PC-3 (cell line): ENCODE data around the gene HDAC8. TPM values are rescaled to one million over a fixed set of nuclear protein-coding genes. Genes with fewer than 3 reads are reported as not detected.

Source experiments
- ATAC-seq: fragments of 200-7000 bp; cut with Tn5 transposase; 2 replicates; pipeline ENCODE4 v1.9.1; 2020; ENCODE audit warnings: mild to moderate bottlenecking, moderate library complexity
- BruUV-seq: library from RNA; stranded (reverse); fragments of 400-500 nt; replicated peaks from 2 replicates; lab custom pipeline; 2021; lab: Mats Ljungman, UMichigan
- CTCF ChIA-PET: fragments of 300-600 bp; sonication (Branson Sonifier 250); formaldehyde crosslinking; loops from one replicate; lab custom pipeline; 2022; ENCODE audit warnings: antibody characterized with exemption; lab: Charles Lee
- POLR2A ChIA-PET: fragments of 300-600 bp; sonication (Branson Sonifier 250); formaldehyde crosslinking; loops from one replicate; lab custom pipeline; 2022; ENCODE audit warnings: antibody characterized with exemption; ENCODE audit not compliant: unreplicated experiment; lab: Charles Lee
- DNase-seq: peaks from one replicate; pipeline ENCODE4 v3.0.0-alpha.2; 2015
- H2AFZ ChIP-seq: fragments of 300-600 bp; sonication (generic); 2 replicates; pipeline ENCODE4 v1.6.0; 2016; ENCODE audit warnings: antibody characterized with exemption, low read length
- H3F3A ChIP-seq: fragments of 300-600 bp; sonication (generic); one replicate; pipeline ENCODE4 v1.6.0; 2017; ENCODE audit warnings: antibody characterized with exemption, low read length, control low read depth, mild to moderate bottlenecking; ENCODE audit not compliant: unreplicated experiment
- H3K27ac ChIP-seq: fragments of 300-600 bp; sonication (generic); 2 replicates; pipeline ENCODE4 v1.5.1; 2016; ENCODE audit warnings: mild to moderate bottlenecking, low read length
- H3K27me3 ChIP-seq: fragments of 300-600 bp; sonication (generic); 2 replicates; pipeline ENCODE4 v1.6.1; 2016; ENCODE audit warnings: low read length, mixed read lengths
- H3K36me3 ChIP-seq: fragments of 300-600 bp; sonication (generic); 2 replicates; pipeline ENCODE4 v1.6.1; 2016; ENCODE audit warnings: low read depth, mixed run types, low read length, mixed read lengths
- H3K4me1 ChIP-seq: fragments of 300-600 bp; sonication (generic); 2 replicates; pipeline ENCODE4 v1.5.1; 2016; ENCODE audit warnings: low read length; ENCODE audit not compliant: insufficient read depth
- H3K4me2 ChIP-seq: fragments of 300-600 bp; sonication (generic); 2 replicates; pipeline ENCODE4 v1.6.0; 2016; ENCODE audit warnings: low read length
- H3K4me3 ChIP-seq: fragments of 300-600 bp; sonication (generic); 2 replicates; pipeline ENCODE4 v1.5.1; 2016; ENCODE audit warnings: mild to moderate bottlenecking, low read length, mixed read lengths
- H3K79me2 ChIP-seq: fragments of 300-600 bp; sonication (generic); 2 replicates; pipeline ENCODE4 v1.6.1; 2017; ENCODE audit warnings: low read length, mixed read lengths
- H3K9ac ChIP-seq: fragments of 300-600 bp; sonication (generic); 2 replicates; pipeline ENCODE4 v1.6.0; 2016; ENCODE audit warnings: mild to moderate bottlenecking, low read length
- H3K9me2 ChIP-seq: fragments of 300-600 bp; sonication (generic); replicated peaks from 2 replicates; pipeline ENCODE4 v1.6.1; 2016; ENCODE audit warnings: mixed run types, low read length, mixed read lengths
- H3K9me3 ChIP-seq: fragments of 300-600 bp; sonication (generic); 2 replicates; pipeline ENCODE4 v1.6.1; 2016; ENCODE audit warnings: low read length, mixed read lengths
- H4K20me1 ChIP-seq: fragments of 300-600 bp; sonication (generic); 2 replicates; pipeline ENCODE4 v1.6.1; 2016; ENCODE audit warnings: low read length, mixed read lengths
- CTCF ChIP-seq: fragments of 300-600 bp; sonication (generic); conservative IDR thresholded peaks from 2 replicates; pipeline ENCODE4 v1.5.1; 2017; ENCODE audit warnings: antibody characterized with exemption, low read depth, mild to moderate bottlenecking, low read length
- EZH2 ChIP-seq: fragments of 300-600 bp; sonication (generic); IDR thresholded peaks from one replicate; pipeline ENCODE4 v1.6.1; 2017; ENCODE audit warnings: antibody characterized with exemption, mild to moderate bottlenecking, low read length; ENCODE audit not compliant: unreplicated experiment
- EZH2phosphoT487 ChIP-seq: fragments of 300-600 bp; sonication (generic); IDR thresholded peaks from 2 replicates; pipeline ENCODE4 v1.6.1; 2018; ENCODE audit warnings: mild to moderate bottlenecking, antibody characterized with exemption, low read length, borderline replicate concordance
- intact Hi-C: fragments of 100-400 bp; cut with micrococcal nuclease; formaldehyde crosslinking; loops from 2 replicates; pipeline ENCODE4 v1.9.0; 2023
- total RNA-seq: library from RNA; depleted of rRNA; stranded (reverse); fragments of >200 nt; gene quantifications from 2 replicates; pipeline ENCODE4 v1.2.3, GENCODE V29; 2014

HDAC8 gene
- total RNA-seq, 1 experiment from 2014 or later: 40.5 TPM

- intact Hi-C loops: no loop called here
- no peaks in the 10 kb centered on the region for H3K9me2 ChIP-seq
- H3K79me2 ChIP-seq: no peaks in the 10 kb centered on the region
- H4K20me1 ChIP-seq: no peaks in the 10 kb centered on the region
- no peak overlapping the region for H3K27ac ChIP-seq
- ChIA-PET CTCF (no interaction called here), POLR2A (no interaction called here)
- H3K36me3 ChIP-seq: no peaks in the 10 kb centered on the region; the same call in 1 of the 2 replicates
- no peak overlapping the region for H3K9ac ChIP-seq
- ATAC-seq (no peak), DNase-seq (no peak)
- no peak overlapping the region for H3K4me2 ChIP-seq
- no peaks in the 10 kb centered on the region for H3K27me3 ChIP-seq
- no peak overlapping the region for H3K4me3 ChIP-seq
- no peaks in the 10 kb centered on the region for H3K4me1 ChIP-seq
- H3F3A ChIP-seq: no peaks in the 10 kb centered on the region
- BruUV-seq: no TSS peak
- TF ChIP-seq EZH2: no peak
- no peak for TF ChIP-seq CTCF
- no peak for TF ChIP-seq EZH2phosphoT487
- no peak overlapping the region for H2AFZ ChIP-seq
- H3K9me3 ChIP-seq: no peaks in the 10 kb centered on the region
These were observed 224.2 kb downstream of the HDAC8 start for GRCh38 chrX:72348247-72348979.

GRCh38 chrX:72347366-72347765 lies 225.3 kb downstream of the HDAC8 start:
- Histone ChIP-seq H3K9ac (no peak overlapping the region), H3K4me1 (no peaks in the 10 kb centered on the region), H3K36me3 (no peaks in the 10 kb centered on the region; the same call in 1 of the 2 replicates), H3K9me3 (no peaks in the 10 kb centered on the region), H3F3A (no peaks in the 10 kb centered on the region), H3K4me3 (no peak overlapping the region), H2AFZ (no peak overlapping the region), H3K79me2 (no peaks in the 10 kb centered on the region), H4K20me1 (no peaks in the 10 kb centered on the region), H3K4me2 (no peak overlapping the region), H3K27ac (no peak overlapping the region), H3K27me3 (no peaks in the 10 kb centered on the region), H3K9me2 (no peaks in the 10 kb centered on the region)
- no peak for ATAC-seq
- CTCF ChIA-PET: no interaction called here
- no TSS peak for BruUV-seq
- no peak for TF ChIP-seq EZH2
- no peak for TF ChIP-seq EZH2phosphoT487
- no peak for TF ChIP-seq CTCF
- POLR2A ChIA-PET: no interaction called here
- DNase-seq: no peak
- intact Hi-C loops: no loop called here

GRCh38 chrX:72346302-72346949 lies 226.2 kb downstream of the HDAC8 start:
- ATAC-seq: no peak
- no TSS peak for BruUV-seq
- H3K4me3 ChIP-seq: no peak overlapping the region
- H3K9me3 ChIP-seq: no peaks in the 10 kb centered on the region
- no peaks in the 10 kb centered on the region; the same call in 1 of the 2 replicates for H3K36me3 ChIP-seq
- POLR2A ChIA-PET: interaction anchor here (0.6 kb wide), 1 partner anchor 181 kb away, joined by 3 read pairs; no protein-coding TSS in a partner anchor
- intact Hi-C loops: no loop called here
- TF ChIP-seq EZH2 (no peak), EZH2phosphoT487 (no peak), CTCF (no peak)
- CTCF ChIA-PET: no interaction called here
- no peak overlapping the region for H2AFZ ChIP-seq
- no peaks in the 10 kb centered on the region for H3K4me1 ChIP-seq
- no peak overlapping the region for H3K9ac ChIP-seq
- H3K27ac ChIP-seq: no peak overlapping the region
- no peaks in the 10 kb centered on the region for H3K9me2 ChIP-seq
- H3K4me2 ChIP-seq: no peak overlapping the region
- no peaks in the 10 kb centered on the region for H3K27me3 ChIP-seq
- H3K79me2 ChIP-seq: no peaks in the 10 kb centered on the region
- DNase-seq: no peak
- H4K20me1 ChIP-seq: no peaks in the 10 kb centered on the region
- H3F3A ChIP-seq: no peaks in the 10 kb centered on the region
